Measurements from ENCODE around the gene TOMM34. TPM values are rescaled to one million over a fixed set of nuclear protein-coding genes. Genes with fewer than 3 reads are reported as not detected.
A peak's percentile ranks its signal among the peaks of the same experiment; 100 is the strongest.

The TOMM34 gene
- total RNA-seq, 1 donor from 2014 or later: 11.4 TPM

GRCh38 chr20:44990957-44991356 is 30.8 kb upstream of the TOMM34 start:
- no peaks in the 10 kb centered on the region for H3K27me3 ChIP-seq (ENCODE audit: low read depth)
- DNase-seq: no peak
- H3K9me3 ChIP-seq (replicated peaks): no peaks in the 10 kb centered on the region
- TF ChIP-seq, protein P1, sequence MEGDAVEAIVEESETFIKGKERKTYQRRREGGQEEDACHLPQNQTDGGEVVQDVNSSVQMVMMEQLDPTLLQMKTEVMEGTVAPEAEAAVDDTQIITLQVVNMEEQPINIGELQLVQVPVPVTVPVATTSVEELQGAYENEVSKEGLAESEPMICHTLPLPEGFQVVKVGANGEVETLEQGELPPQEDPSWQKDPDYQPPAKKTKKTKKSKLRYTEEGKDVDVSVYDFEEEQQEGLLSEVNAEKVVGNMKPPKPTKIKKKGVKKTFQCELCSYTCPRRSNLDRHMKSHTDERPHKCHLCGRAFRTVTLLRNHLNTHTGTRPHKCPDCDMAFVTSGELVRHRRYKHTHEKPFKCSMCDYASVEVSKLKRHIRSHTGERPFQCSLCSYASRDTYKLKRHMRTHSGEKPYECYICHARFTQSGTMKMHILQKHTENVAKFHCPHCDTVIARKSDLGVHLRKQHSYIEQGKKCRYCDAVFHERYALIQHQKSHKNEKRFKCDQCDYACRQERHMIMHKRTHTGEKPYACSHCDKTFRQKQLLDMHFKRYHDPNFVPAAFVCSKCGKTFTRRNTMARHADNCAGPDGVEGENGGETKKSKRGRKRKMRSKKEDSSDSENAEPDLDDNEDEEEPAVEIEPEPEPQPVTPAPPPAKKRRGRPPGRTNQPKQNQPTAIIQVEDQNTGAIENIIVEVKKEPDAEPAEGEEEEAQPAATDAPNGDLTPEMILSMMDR (IDR thresholded peaks at IDR 0.05; ENCODE audit: borderline replicate concordance): no peak
- peak overlapping the region; percentile 18 for H3K4me3 ChIP-seq
- H3K27ac ChIP-seq (replicated peaks): peak overlapping the region; percentile 30
- H3K36me3 ChIP-seq: peaks cover 40% of the 10 kb centered on the region
- intact Hi-C loops (cut with micrococcal nuclease): no loop called here
- H3K4me1 ChIP-seq: peaks cover 44% of the 10 kb centered on the region

DNA sequence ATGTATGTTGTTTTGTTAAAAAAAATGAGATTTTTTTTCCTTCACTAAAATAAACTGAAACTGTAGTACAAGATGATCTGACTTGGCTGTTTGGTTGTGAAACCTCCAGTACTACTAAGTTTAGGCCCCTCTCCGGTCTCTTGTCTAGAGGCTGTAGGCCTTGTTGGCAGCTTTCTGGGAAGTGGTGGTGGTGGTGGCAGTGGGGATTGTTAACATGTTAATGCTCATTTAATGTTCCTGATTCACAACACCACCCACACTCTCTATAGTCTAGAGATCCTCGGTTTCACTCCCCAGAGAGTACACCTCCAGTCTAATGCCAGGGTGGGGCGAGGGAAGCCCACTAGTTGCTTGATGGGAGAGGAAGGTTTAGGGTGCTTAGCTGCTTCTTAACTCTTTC is 30.2 kb upstream of the TOMM34 start:
- TF ChIP-seq, protein P1 (IDR thresholded peaks at IDR 0.05; ENCODE audit: borderline replicate concordance): no peak
- Histone ChIP-seq H3K27ac (replicated peaks) (peak overlapping the region; percentile 30), H3K9me3 (replicated peaks) (no peaks in the 10 kb centered on the region), H3K4me3 (peak overlapping the region; percentile 18), H3K4me1 (peaks cover 44% of the 10 kb centered on the region), H3K27me3 (ENCODE audit: low read depth) (no peaks in the 10 kb centered on the region), H3K36me3 (peaks cover 40% of the 10 kb centered on the region)
- DNase-seq: no peak
- intact Hi-C loops (cut with micrococcal nuclease): no loop called here

DNA sequence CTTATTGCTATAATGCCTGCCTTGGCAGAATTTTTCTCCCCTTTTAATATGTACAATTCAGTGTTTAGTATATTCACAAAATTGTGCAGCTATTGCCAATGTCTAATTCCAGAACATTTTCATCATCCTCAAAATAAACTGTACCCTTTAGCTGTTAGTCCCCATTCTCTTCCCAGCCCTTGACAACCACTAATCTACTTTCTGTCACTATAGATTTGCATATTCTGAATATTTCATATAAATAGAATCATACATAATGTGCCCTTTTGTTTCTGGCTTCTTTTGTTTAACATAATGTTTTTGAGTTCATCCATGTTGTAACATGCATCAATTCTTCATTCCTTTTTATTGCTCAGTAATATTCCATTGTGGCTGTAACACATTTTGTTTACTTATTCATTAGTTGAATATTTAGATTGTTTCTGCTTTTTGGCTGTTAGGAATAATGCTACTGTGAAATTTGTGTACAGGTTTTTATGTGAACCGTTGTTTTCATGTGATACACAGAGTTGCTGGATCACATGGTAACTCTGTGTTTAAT is 28.5 kb upstream of the TOMM34 start:
- intact Hi-C loops (cut with micrococcal nuclease): no loop called here
- H3K27ac ChIP-seq (replicated peaks): no peak overlapping the region
- no peak overlapping the region for H3K4me3 ChIP-seq
- peaks cover 45% of the 10 kb centered on the region for H3K36me3 ChIP-seq
- H3K9me3 ChIP-seq (replicated peaks): no peaks in the 10 kb centered on the region
- H3K4me1 ChIP-seq: peaks cover 34% of the 10 kb centered on the region
- DNase-seq: no peak
- H3K27me3 ChIP-seq (ENCODE audit: low read depth): no peaks in the 10 kb centered on the region
- TF ChIP-seq, protein P1 (IDR thresholded peaks at IDR 0.05; ENCODE audit: borderline replicate concordance): no peak

DNA sequence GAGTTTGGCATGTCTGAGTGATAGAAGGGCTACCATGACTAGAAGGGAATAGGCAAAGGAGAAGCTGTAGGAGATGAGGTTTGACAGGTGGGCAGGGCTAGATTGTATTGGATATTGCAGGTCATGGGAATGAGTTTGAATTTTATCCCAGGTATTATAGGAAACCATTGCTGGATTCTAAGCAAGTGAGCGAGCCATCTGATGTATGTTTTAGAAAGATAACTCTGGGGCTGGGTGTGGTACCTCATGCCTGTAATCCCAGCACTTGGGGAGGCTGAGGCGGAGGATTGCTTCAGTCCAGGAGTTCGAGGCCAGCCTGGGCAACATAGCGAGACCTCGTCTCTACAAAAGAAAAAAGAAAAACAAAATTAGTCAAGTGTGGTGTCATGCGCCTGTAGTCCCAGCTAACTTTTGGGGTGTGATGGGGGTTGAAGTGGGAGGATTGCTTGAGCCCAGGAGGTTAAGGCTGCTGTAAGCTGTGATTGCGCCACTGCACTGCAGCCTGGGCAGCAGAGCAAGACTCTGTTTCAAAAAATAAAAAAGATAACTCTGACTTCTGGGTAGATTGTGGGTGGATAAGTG is 23.0 kb upstream of the TOMM34 start:
- Histone ChIP-seq H3K27me3 (ENCODE audit: low read depth) (no peaks in the 10 kb centered on the region), H3K36me3 (peaks cover 80% of the 10 kb centered on the region), H3K9me3 (replicated peaks) (no peaks in the 10 kb centered on the region), H3K27ac (replicated peaks) (no peak overlapping the region), H3K4me1 (no peaks in the 10 kb centered on the region), H3K4me3 (no peak overlapping the region)
- intact Hi-C loops (cut with micrococcal nuclease): no loop called here
- TF ChIP-seq, protein P1 (IDR thresholded peaks at IDR 0.05; ENCODE audit: borderline replicate concordance): no peak
- no peak for DNase-seq

GRCh38 chr20:44981736-44982406 is 21.7 kb upstream of the TOMM34 start:
- DNase-seq: no peak
- TF ChIP-seq, protein P1 (IDR thresholded peaks at IDR 0.05; ENCODE audit: borderline replicate concordance): no peak
- Histone ChIP-seq H3K4me3 (no peak overlapping the region), H3K27ac (replicated peaks) (no peak overlapping the region), H3K9me3 (replicated peaks) (no peaks in the 10 kb centered on the region), H3K27me3 (ENCODE audit: low read depth) (no peaks in the 10 kb centered on the region), H3K4me1 (no peaks in the 10 kb centered on the region), H3K36me3 (peaks cover 68% of the 10 kb centered on the region)
- intact Hi-C loops (cut with micrococcal nuclease): no loop called here
